Endodermal cell (in vitro differentiated cells): ENCODE data around the gene FBXO48. TPM values are rescaled to one million over a fixed set of nuclear protein-coding genes. Genes with fewer than 3 reads are reported as not detected.

Source experiments
- DNase-seq: peaks from one replicate; pipeline ENCODE4 v3.0.0-alpha.2; 2017
- H3K27ac ChIP-seq: 2 replicates; pipeline ENCODE4 v1.5.1; 2013; ENCODE audit warnings: mild to moderate bottlenecking, low read depth, low read length, moderate library complexity
- H3K27me3 ChIP-seq: 2 replicates; pipeline ENCODE4 v1.6.1; 2013; ENCODE audit warnings: mild to moderate bottlenecking, low read length, moderate library complexity; ENCODE audit not compliant: insufficient read depth, control insufficient read depth, poor library complexity, severe bottlenecking
- H3K36me3 ChIP-seq: 2 replicates; pipeline ENCODE4 v1.7.0; 2013; ENCODE audit warnings: mild to moderate bottlenecking, low read length, moderate library complexity; ENCODE audit not compliant: control insufficient read depth, insufficient read depth
- H3K4me1 ChIP-seq: one replicate; pipeline ENCODE4 v1.7.0; 2013; ENCODE audit warnings: low read length; ENCODE audit not compliant: control insufficient read depth, insufficient read depth
- H3K4me3 ChIP-seq: 2 replicates; pipeline ENCODE4 v1.5.1; 2013; ENCODE audit warnings: mild to moderate bottlenecking, low read length, moderate library complexity
- H3K9ac ChIP-seq: 2 replicates; pipeline ENCODE4 v1.6.1; 2013; ENCODE audit warnings: mild to moderate bottlenecking, low read length, moderate library complexity; ENCODE audit not compliant: poor library complexity, severe bottlenecking; ENCODE audit errors: extremely low read depth
- H3K9me3 ChIP-seq: 2 replicates; pipeline ENCODE4 v1.6.1; 2013; ENCODE audit warnings: mild to moderate bottlenecking, low read length, moderate library complexity; ENCODE audit not compliant: control insufficient read depth
- H3K27ac Mint-ChIP-seq: 2 replicates; pipeline ENCODE4 v1.8.0; 2020; ENCODE audit warnings: mixed read lengths
- H3K27me3 Mint-ChIP-seq: 2 replicates; pipeline ENCODE4 v1.8.0; 2021; ENCODE audit warnings: mild to moderate bottlenecking, mixed read lengths; ENCODE audit not compliant: insufficient read depth
- H3K36me3 Mint-ChIP-seq: 2 replicates; pipeline ENCODE4 v1.8.0; 2020; ENCODE audit warnings: low read depth, mixed read lengths
- H3K4me1 Mint-ChIP-seq: 2 replicates; pipeline ENCODE4 v1.8.0; 2020; ENCODE audit warnings: mixed read lengths
- H3K4me3 Mint-ChIP-seq: 2 replicates; pipeline ENCODE4 v1.8.0; 2020; ENCODE audit warnings: mild to moderate bottlenecking, moderate library complexity, mixed read lengths
- H3K9me3 Mint-ChIP-seq: 2 replicates; pipeline ENCODE4 v1.8.0; 2020; ENCODE audit warnings: mild to moderate bottlenecking, mixed read lengths
- WGBS, 2 experiments: methylation state at CpG; one replicate each; pipeline versions ENCODE4 v1.1.5 to v1.1.7; 2013; ENCODE audit warnings: missing lambda C conversion rate in 2 of 2, mixed read lengths in 1 of 2; ENCODE audit not compliant: insufficient coverage in 1 of 2, insufficient read length in 1 of 2; 5-methylcytosine and 5-hydroxymethylcytosine counted together
- total RNA-seq, 2 donors: library from RNA; stranded (reverse); fragmentation: NEBNext Ultra II Directional in 1 of 2; extraction: Animal tissue kit (Norgen Biotek cat#: 25700) in 1 of 2; gene quantifications; 2 replicates in 1 of 2; 3 replicates in 1 of 2; pipeline ENCODE4 v1.2.1, GENCODE V29; 2021
- TF ChIP-seq, protein P1 (sequence below): fragments of 200-600 bp; sonication (generic); conservative IDR thresholded peaks from 2 replicates; pipeline ENCODE4 v1.5.0; 2021; ENCODE audit warnings: antibody characterized with exemption, mild to moderate bottlenecking

FBXO48 gene
- total RNA-seq, 2 donors from 2014 or later = 1.3 to 1.5 TPM

DNA sequence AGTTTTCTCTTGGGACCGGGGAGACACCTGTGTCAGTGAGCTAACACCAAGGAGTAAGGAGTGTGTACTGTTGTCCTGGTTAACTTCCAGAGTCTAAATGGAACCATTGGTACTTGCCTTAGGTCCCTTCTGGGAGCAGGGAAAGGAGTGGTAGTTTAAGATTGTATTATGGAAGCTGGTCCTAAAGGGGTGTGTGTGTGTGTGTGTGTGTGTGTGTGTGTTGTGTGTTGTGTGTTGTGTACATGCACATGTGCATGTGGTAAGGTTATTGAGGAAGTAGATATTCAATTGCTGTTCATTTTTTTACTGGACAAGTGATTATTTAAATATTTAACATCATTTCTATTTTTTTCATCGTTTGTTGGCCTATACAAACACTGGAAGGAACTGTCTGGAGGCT, 1.7 kb upstream of the FBXO48 start:
- Histone ChIP-seq H3K36me3 (no peaks in the 10 kb centered on the region), H3K27me3 (no peaks in the 10 kb centered on the region), H3K9me3 (no peaks in the 10 kb centered on the region), H3K4me1 (peaks cover 10% of the 10 kb centered on the region), H3K9ac (no peak overlapping the region), H3K4me3 (peak overlapping the region; percentile 96), H3K27ac (no peak overlapping the region)
- H3K9me3 Mint-ChIP-seq = no peaks in the 10 kb centered on the region
- TF ChIP-seq, protein P1, sequence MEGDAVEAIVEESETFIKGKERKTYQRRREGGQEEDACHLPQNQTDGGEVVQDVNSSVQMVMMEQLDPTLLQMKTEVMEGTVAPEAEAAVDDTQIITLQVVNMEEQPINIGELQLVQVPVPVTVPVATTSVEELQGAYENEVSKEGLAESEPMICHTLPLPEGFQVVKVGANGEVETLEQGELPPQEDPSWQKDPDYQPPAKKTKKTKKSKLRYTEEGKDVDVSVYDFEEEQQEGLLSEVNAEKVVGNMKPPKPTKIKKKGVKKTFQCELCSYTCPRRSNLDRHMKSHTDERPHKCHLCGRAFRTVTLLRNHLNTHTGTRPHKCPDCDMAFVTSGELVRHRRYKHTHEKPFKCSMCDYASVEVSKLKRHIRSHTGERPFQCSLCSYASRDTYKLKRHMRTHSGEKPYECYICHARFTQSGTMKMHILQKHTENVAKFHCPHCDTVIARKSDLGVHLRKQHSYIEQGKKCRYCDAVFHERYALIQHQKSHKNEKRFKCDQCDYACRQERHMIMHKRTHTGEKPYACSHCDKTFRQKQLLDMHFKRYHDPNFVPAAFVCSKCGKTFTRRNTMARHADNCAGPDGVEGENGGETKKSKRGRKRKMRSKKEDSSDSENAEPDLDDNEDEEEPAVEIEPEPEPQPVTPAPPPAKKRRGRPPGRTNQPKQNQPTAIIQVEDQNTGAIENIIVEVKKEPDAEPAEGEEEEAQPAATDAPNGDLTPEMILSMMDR = no peak
- no peak overlapping the region for H3K27ac Mint-ChIP-seq
- no peaks in the 10 kb centered on the region for H3K36me3 Mint-ChIP-seq
- peaks cover 38% of the 10 kb centered on the region for H3K4me1 Mint-ChIP-seq
- DNase-seq = no peak
- peak overlapping the region; percentile 97 for H3K4me3 Mint-ChIP-seq
- H3K27me3 Mint-ChIP-seq = no peaks in the 10 kb centered on the region
- WGBS, 2 experiments = 85 to 100% methylated on average over 1 to 2 of the region's 2 CpGs

DNA sequence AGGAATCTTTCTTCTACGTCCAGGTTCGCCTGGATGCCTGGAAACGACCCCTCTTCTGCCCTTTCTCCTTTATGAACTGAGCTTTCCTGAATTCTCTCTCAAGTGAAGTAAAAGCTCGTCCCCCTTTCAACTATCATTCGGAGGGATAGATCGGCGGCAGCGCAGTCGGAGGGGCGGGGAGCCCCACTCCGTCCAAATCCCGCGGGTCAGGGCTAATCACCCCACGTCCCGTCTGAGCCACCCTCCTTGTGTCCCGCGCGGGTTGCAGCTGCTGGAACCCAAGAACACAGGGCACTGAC, 367 bp downstream of the FBXO48 start:
- no peak overlapping the region for H3K27ac ChIP-seq
- Mint-ChIP-seq H3K4me1 (peaks cover 29% of the 10 kb centered on the region), H3K27ac (peak overlapping the region; percentile 93), H3K36me3 (no peaks in the 10 kb centered on the region), H3K4me3 (peak overlapping the region; percentile 97), H3K9me3 (no peaks in the 10 kb centered on the region), H3K27me3 (no peaks in the 10 kb centered on the region)
- H3K27me3 ChIP-seq = no peaks in the 10 kb centered on the region
- H3K4me3 ChIP-seq = peak overlapping the region; percentile 96
- TF ChIP-seq, protein P1 = no peak
- no peaks in the 10 kb centered on the region for H3K36me3 ChIP-seq
- DNase-seq = no peak
- whole genome bisulfite sequencing, 2 experiments = 0 to 1% methylated on average over 3 to 18 of the region's 18 CpGs
- H3K4me1 ChIP-seq = peaks cover 6% of the 10 kb centered on the region
- H3K9ac ChIP-seq = peak overlapping the region; percentile 63
- H3K9me3 ChIP-seq = no peaks in the 10 kb centered on the region

DNA sequence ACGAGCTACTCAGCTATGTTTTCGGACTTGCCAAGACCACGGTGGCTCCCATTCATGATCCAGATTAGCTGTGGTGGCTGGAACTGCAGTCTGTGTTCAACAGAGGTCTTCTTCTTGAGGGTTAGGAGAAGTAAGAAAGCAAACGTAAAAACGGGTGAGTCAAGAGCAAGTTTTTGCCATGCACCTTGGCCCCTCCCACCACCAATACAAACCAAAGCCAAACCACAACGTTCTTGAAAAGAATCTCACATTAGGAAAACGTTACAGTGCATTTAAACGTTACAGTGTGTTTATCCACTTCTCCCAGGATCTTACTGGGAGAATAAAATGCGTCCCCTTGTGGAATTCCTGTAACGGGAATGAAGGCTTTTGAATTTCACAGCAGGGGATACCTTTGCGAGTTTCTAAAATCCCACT, 725 bp downstream of the FBXO48 start:
- Histone ChIP-seq H3K4me3 (peak overlapping the region; percentile 96), H3K9me3 (no peaks in the 10 kb centered on the region), H3K9ac (peak overlapping the region; percentile 63), H3K4me1 (peaks cover 6% of the 10 kb centered on the region), H3K36me3 (no peaks in the 10 kb centered on the region), H3K27me3 (no peaks in the 10 kb centered on the region), H3K27ac (no peak overlapping the region)
- WGBS, 2 experiments = 0 to 26% methylated on average over 6 to 11 of the region's 11 CpGs
- Mint-ChIP-seq H3K4me3 (peak overlapping the region; percentile 97), H3K36me3 (no peaks in the 10 kb centered on the region), H3K9me3 (no peaks in the 10 kb centered on the region), H3K27ac (peak overlapping the region; percentile 93), H3K4me1 (peaks cover 27% of the 10 kb centered on the region), H3K27me3 (no peaks in the 10 kb centered on the region)
- peak; percentile 57 for DNase-seq
- TF ChIP-seq, protein P1 = peak; percentile 22
